ENCODE results near the gene LRRC72.

GRCh38 chr7:16526742-16527540, at the start of gene LRRC72:
- no peak for TF ChIP-seq CTCF (IDR thresholded peaks at IDR 0.05)
- TF ChIP-seq POLR2A (IDR thresholded peaks at IDR 0.05): no peak
